GM10266 (cell line): ENCODE data around the gene MAGI1.
"Not testable (repeated sequence)": the region's sequence is repeated elsewhere in the genome, so short reads cannot be mapped to it uniquely, and the experiment has no call there.

Experiments used
- DNase-seq: peaks from one replicate; pipeline ENCODE4 v3.0.0; 2012; ENCODE audit errors: extremely low spot score
- TF ChIP-seq, protein P1 (sequence below): IDR thresholded peaks from 2 replicates; pipeline ENCODE4 v1.5.1; 2012; ENCODE audit warnings: mild to moderate bottlenecking, low read depth; ENCODE audit not compliant: control insufficient read depth, insufficient read depth; ENCODE audit errors: missing control alignments

MAGI1 gene

GRCh38 chr3:65616563-65616962 is 422.2 kb downstream of the MAGI1 start:
- DNase-seq = no peak
- TF ChIP-seq, protein P1, sequence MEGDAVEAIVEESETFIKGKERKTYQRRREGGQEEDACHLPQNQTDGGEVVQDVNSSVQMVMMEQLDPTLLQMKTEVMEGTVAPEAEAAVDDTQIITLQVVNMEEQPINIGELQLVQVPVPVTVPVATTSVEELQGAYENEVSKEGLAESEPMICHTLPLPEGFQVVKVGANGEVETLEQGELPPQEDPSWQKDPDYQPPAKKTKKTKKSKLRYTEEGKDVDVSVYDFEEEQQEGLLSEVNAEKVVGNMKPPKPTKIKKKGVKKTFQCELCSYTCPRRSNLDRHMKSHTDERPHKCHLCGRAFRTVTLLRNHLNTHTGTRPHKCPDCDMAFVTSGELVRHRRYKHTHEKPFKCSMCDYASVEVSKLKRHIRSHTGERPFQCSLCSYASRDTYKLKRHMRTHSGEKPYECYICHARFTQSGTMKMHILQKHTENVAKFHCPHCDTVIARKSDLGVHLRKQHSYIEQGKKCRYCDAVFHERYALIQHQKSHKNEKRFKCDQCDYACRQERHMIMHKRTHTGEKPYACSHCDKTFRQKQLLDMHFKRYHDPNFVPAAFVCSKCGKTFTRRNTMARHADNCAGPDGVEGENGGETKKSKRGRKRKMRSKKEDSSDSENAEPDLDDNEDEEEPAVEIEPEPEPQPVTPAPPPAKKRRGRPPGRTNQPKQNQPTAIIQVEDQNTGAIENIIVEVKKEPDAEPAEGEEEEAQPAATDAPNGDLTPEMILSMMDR = no peak

GRCh38 chr3:65615329-65615728 is 423.4 kb downstream of the MAGI1 start:
- DNase-seq = no peak
- TF ChIP-seq, protein P1 = no peak

GRCh38 chr3:65614585-65614984 is 424.1 kb downstream of the MAGI1 start:
- TF ChIP-seq, protein P1 = no peak
- no peak for DNase-seq

- DNase-seq = not testable (repeated sequence)
Observed at GRCh38 chr3:65607965-65608460, 430.7 kb downstream of the MAGI1 start.

DNA sequence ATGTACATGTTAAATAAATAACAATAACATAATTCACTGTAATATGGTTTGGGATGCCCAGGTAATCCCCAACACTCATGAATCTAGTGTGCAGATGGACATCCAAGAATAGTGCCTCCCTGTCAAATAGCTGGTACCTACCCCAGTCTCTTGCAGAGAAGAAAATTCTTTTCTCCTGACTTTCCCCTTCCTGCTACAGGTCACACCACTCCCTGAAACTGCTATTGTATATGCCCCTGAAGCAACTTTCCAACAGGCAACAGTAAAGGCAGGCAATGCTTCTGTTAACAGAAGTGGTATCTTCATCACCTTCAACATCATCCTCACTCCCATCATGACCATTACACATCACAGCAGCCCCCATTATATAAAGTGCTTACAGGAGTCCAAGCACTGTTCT is 431.6 kb downstream of the MAGI1 start:
- DNase-seq = no peak
- TF ChIP-seq, protein P1 = no peak

DNA sequence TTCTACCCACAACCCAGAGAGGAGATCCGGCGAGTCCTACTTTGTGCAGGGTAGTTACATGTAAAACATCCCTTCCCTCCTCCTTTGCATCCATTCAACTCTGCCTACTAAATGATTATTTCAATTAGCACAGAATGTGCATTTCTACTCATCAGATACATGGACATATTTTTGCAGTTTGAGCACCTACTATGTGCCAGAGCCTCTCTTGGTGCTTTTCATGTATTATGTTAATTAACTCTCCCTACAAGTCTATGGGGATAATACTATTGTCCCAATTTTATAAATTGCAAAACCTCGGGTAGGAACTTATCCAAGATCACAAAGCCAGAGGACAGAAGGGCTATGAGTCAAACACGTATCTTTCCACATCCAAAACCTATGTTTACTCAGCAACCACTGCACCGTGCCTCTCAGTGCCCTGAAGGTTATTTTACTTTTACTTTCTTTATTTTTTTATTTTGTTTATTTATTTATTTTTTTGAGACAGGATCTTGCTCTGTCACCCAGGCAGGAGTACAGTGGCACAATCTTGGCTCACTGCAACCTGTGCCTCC is 432.8 kb downstream of the MAGI1 start:
- no peak for DNase-seq
- TF ChIP-seq, protein P1 = no peak

- TF ChIP-seq, protein P1 = no peak
- no peak for DNase-seq
Observed at GRCh38 chr3:65604863-65605526, 433.7 kb downstream of the MAGI1 start.
